GM12891 (cell line): ENCODE results near the gene ASXL1.

Source experiments
- POLR2A ChIP-seq: IDR thresholded peaks from 2 replicates; pipeline ENCODE4 v1.6.1; 2011; ENCODE audit warnings: low read depth, low read length, control low read depth
- POLR2AphosphoS5 ChIP-seq: IDR thresholded peaks from 2 replicates; pipeline ENCODE4 v1.6.1; 2011; ENCODE audit warnings: low read depth, low read length, control low read depth
- POU2F2 ChIP-seq: IDR thresholded peaks from 2 replicates; pipeline ENCODE4 v1.6.1; 2011; ENCODE audit warnings: low read depth, mild to moderate bottlenecking, control low read depth, low read length, moderate library complexity
- SPI1 ChIP-seq: IDR thresholded peaks from 2 replicates; pipeline ENCODE4 v1.6.1; 2011; ENCODE audit warnings: low read depth, low read length, control low read depth
- TAF1 ChIP-seq: IDR thresholded peaks from 2 replicates; pipeline ENCODE4 v1.6.1; 2011; ENCODE audit warnings: low read depth, low read length, control low read depth

DNA sequence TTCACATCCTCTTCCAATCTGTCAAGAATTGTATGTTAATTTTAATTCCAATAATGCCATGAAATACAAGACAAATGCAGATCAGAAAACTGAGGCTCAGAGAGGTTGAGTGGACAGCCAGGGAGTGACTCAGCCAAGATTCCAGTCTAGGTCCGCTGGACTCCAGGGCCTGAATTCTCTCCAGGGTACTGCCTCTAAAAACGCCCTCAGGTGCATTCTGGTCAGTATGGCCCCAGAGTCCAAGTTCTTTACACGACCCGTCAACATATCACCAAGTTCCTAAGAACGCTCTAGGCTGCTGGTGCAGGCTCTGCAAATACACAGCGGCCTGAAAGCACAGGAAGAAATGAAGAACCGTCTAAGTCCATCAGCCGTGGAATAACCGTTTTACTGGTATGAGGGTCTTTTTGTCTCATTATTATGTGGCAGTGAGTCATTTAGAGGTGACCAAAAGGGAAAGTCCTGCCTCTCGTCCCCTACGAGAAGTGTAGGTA, 709 bp upstream of the ASXL1 start:
- TF ChIP-seq TAF1 (0 out of 2 replicates have a peak, but pooled peaks have one; percentile 10), POLR2A (no peak; the same call in 1 of the 2 replicates), POU2F2 (no peak; the same call in 1 of the 2 replicates), POLR2AphosphoS5 (no peak; the same call in 1 of the 2 replicates), SPI1 (peak; percentile 56; the same call in 1 of the 2 replicates)
